ENCODE measurements around the gene FMO4.

The FMO4 gene

GRCh38 chr1:171313835-171314320 lies at the start of gene FMO4:
Gene FMO4 (plus strand): TSS chr1:171314183. CDS start chr1:171319826, 5,643 bp downstream.
- ChIA-PET CTCF (interaction anchor here (0.5 to 3.1 kb wide), 50 partner anchors 8 to 1385 kb away, joined by 3 to 41 read pairs (median 4); partner anchors contain the start of gene FMO1), POLR2A (interaction anchor here (0.6 kb wide), 1 partner anchor 14 kb away, joined by 4 read pairs; no protein-coding TSS in a partner anchor)
- H3K4me1 ChIP-seq (ENCODE audit: control insufficient read depth, insufficient read depth, low read length), result no peaks in the 10 kb centered on the region
- peak within 1 kb of the TSS; percentile 23 for H3K4me3 ChIP-seq (ENCODE audit: low read depth, low read length)
- H3K27ac ChIP-seq (ENCODE audit: extremely low read depth, low read depth, low read length), result no peak within 1 kb of the TSS
- H3K9me3 ChIP-seq (ENCODE audit: control insufficient read depth, insufficient read depth, low read depth, low read length), result no peaks in the 10 kb centered on the region
- H3K36me3 ChIP-seq (ENCODE audit: control insufficient read depth in 2 of 2, insufficient read depth in 1 of 2, low read length in 2 of 2), result no peaks in the 10 kb centered on the region
- TF ChIP-seq KLF10 (tag by site-specific recombination; IDR thresholded peaks at IDR 0.05), result 0 out of 2 replicates have a peak, but pooled peaks have one; percentile 17
- no peak for TF ChIP-seq ZBTB1 (tag by site-specific recombination; IDR thresholded peaks at IDR 0.05)
- TF ChIP-seq ZNF211 (tag by site-specific recombination; IDR thresholded peaks at IDR 0.05; ENCODE audit: low read depth), result no peak
- TF ChIP-seq SP2 (tag by site-specific recombination; IDR thresholded peaks at IDR 0.05), result peak; percentile 75
- TF ChIP-seq ZNF433 (tag by site-specific recombination; IDR thresholded peaks at IDR 0.05; ENCODE audit: low read depth), result no peak
- peak; percentile 62; the same call in 1 of the 2 replicates for TF ChIP-seq SP7 (tag by site-specific recombination; IDR thresholded peaks at IDR 0.05)
- no peak for TF ChIP-seq ZNF239 (tag by site-specific recombination; IDR thresholded peaks at IDR 0.05)
- TF ChIP-seq ZNF830 (tag by site-specific recombination; IDR thresholded peaks at IDR 0.05; ENCODE audit: low read depth), result no peak
- TF ChIP-seq ZNF223 (tag by site-specific recombination; IDR thresholded peaks at IDR 0.05), result no peak
- no peak for TF ChIP-seq ZSCAN5A (tag by site-specific recombination; IDR thresholded peaks at IDR 0.05)
- TF ChIP-seq ZNF311 (tag by site-specific recombination; IDR thresholded peaks at IDR 0.05; ENCODE audit: borderline replicate concordance), result no peak
- TF ChIP-seq ZNF423 (tag by site-specific recombination; IDR thresholded peaks at IDR 0.05), result no peak
- TF ChIP-seq ZNF548 (tag by site-specific recombination; IDR thresholded peaks at IDR 0.05), result no peak
- TF ChIP-seq ZNF140 (tag by site-specific recombination; IDR thresholded peaks at IDR 0.05), result no peak
- no peak for TF ChIP-seq ZNF677 (tag by site-specific recombination; IDR thresholded peaks at IDR 0.05)
- no peak for TF ChIP-seq ZNF214 (tag by site-specific recombination; IDR thresholded peaks at IDR 0.05; ENCODE audit: borderline replicate concordance)
- TF ChIP-seq HOXC10 (CRISPR knock-in tag; IDR thresholded peaks at IDR 0.05), result no peak
- TF ChIP-seq ZNF16 (tag by site-specific recombination; IDR thresholded peaks at IDR 0.05; ENCODE audit: low read depth), result no peak
- TF ChIP-seq AEBP2 (tag by site-specific recombination; IDR thresholded peaks at IDR 0.05; ENCODE audit: borderline replicate concordance), result no peak
- 0 out of 2 replicates have a peak, but pooled peaks have one; percentile 51 for TF ChIP-seq KLF8 (tag by site-specific recombination; IDR thresholded peaks at IDR 0.05)
- TF ChIP-seq KLF7 (tag by site-specific recombination; IDR thresholded peaks at IDR 0.05; ENCODE audit: borderline replicate concordance), result no peak
- TF ChIP-seq ZNF518A (tag by site-specific recombination; conservative IDR thresholded peaks at IDR 0.05; ENCODE audit: low read depth), result peak; percentile 58; the same call in 1 of the 2 replicates
- TF ChIP-seq ZNF416 (tag by site-specific recombination; IDR thresholded peaks at IDR 0.05), result no peak
- TF ChIP-seq BCL6B (tag by site-specific recombination; IDR thresholded peaks at IDR 0.05), result no peak
- TF ChIP-seq ZFP41 (tag by site-specific recombination; IDR thresholded peaks at IDR 0.05; ENCODE audit: borderline replicate concordance), result no peak
- TF ChIP-seq ZNF707 (tag by site-specific recombination; IDR thresholded peaks at IDR 0.05), result no peak
- TF ChIP-seq ZNF521 (tag by site-specific recombination; IDR thresholded peaks at IDR 0.05), result no peak
- peak; percentile 43; the same call in 1 of the 2 replicates for TF ChIP-seq KLF17 (tag by site-specific recombination; IDR thresholded peaks at IDR 0.05)
- TF ChIP-seq ZNF501 (tag by site-specific recombination; IDR thresholded peaks at IDR 0.05), result no peak

All from HEK293 (cell line).